BJ (cell line): ENCODE results near the gene CBFB. TPM values are rescaled to one million over a fixed set of nuclear protein-coding genes. Genes with fewer than 3 reads are reported as not detected.

ENCODE experiments used
- CTCF ChIA-PET: fragments of 350-600 bp; formaldehyde crosslinking; extraction: SDS; loops from one replicate; lab custom pipeline; 2021; ENCODE audit warnings: antibody characterized with exemption, inconsistent platforms; lab: Yijun Ruan, JAX
- POLR2A ChIA-PET: fragments of 300-600 bp; sonication (Branson Sonifier 250); formaldehyde crosslinking; extraction: SDS; loops from one replicate; lab custom pipeline; 2021; ENCODE audit warnings: antibody characterized with exemption; lab: Charles Lee
- DNase-seq: peaks from one replicate; pipeline ENCODE4 v3.0.0-alpha.2; 2011; ENCODE audit warnings: low read depth
- H3K27me3 ChIP-seq: 2 replicates; pipeline ENCODE4 v1.6.0; 2011; ENCODE audit warnings: low read length; ENCODE audit not compliant: control insufficient read depth, insufficient read depth
- H3K36me3 ChIP-seq: 2 replicates; pipeline ENCODE4 v1.5.1; 2011; ENCODE audit warnings: low read length; ENCODE audit not compliant: control insufficient read depth, insufficient read depth
- H3K4me3 ChIP-seq: 2 replicates; pipeline ENCODE4 v1.5.1; 2011; ENCODE audit warnings: low read depth, mild to moderate bottlenecking, control low read depth, low read length
- polyA plus RNA-seq: library from polyadenylated mRNA; depleted of rRNA; stranded (reverse); fragments of >200 nt; gene quantifications from 2 replicates; pipeline ENCODE4 v1.2.3, GENCODE V29; 2011
- TF ChIP-seq, protein P1 (sequence below): IDR thresholded peaks from 2 replicates; pipeline ENCODE4 v1.5.1; 2011; ENCODE audit warnings: low read depth, mild to moderate bottlenecking, control low read depth, inconsistent platforms, low read length, moderate library complexity; ENCODE audit not compliant: insufficient read depth

The CBFB gene
- polyA plus RNA-seq, 1 experiment, result 14.7 TPM

DNA sequence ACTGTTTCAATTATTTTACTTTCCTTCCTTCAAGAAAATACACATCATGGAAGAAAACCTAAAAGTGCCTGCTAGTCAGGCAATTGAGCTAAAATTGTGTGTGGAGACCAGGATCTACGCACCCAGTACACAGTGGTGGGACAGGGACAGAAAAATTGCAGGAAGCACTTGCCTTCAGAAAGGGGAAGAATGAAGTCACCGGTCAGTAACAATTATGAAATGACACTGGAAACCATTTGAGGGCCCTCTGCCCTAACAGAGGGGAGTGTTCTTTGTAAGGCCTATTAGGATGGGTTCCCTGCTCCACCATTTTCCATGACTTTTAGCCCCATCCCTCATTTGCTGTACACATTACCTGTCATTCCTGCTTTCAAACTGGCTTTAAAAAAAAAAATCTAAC is 76.3 kb downstream of the CBFB start:
- Histone ChIP-seq H3K4me3 (no peak overlapping the region), H3K36me3 (no peaks in the 10 kb centered on the region), H3K27me3 (no peaks in the 10 kb centered on the region)
- TF ChIP-seq, protein P1, sequence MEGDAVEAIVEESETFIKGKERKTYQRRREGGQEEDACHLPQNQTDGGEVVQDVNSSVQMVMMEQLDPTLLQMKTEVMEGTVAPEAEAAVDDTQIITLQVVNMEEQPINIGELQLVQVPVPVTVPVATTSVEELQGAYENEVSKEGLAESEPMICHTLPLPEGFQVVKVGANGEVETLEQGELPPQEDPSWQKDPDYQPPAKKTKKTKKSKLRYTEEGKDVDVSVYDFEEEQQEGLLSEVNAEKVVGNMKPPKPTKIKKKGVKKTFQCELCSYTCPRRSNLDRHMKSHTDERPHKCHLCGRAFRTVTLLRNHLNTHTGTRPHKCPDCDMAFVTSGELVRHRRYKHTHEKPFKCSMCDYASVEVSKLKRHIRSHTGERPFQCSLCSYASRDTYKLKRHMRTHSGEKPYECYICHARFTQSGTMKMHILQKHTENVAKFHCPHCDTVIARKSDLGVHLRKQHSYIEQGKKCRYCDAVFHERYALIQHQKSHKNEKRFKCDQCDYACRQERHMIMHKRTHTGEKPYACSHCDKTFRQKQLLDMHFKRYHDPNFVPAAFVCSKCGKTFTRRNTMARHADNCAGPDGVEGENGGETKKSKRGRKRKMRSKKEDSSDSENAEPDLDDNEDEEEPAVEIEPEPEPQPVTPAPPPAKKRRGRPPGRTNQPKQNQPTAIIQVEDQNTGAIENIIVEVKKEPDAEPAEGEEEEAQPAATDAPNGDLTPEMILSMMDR, result no peak
- ChIA-PET POLR2A (no interaction called here), CTCF (interaction anchor here (0.7 to 2.5 kb wide), 3 partner anchors 22 to 55 kb away, joined by 3 to 14 read pairs (median 4); partner anchors contain the start of genes FBXL8 and TRADD)
- DNase-seq, result no peak

DNA sequence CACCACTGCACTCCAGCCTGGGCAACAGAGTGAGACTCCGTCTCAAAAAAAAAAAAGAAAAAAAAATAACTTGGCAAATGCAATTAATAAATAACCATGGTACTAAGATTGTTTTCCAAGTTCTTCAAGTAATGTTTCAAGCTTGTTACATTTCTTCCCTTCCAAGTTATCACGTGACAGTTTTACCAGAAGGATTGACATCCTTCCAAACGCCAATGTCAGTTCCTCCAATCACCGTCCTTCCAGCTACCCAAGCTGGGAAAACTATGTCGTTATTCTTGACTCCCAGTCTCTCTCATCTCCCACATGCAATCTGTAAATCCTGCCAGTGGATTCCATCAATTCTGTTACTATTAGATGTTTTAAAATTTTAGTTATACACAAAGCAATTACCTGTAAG is 76.9 kb downstream of the CBFB start:
- Histone ChIP-seq H3K27me3 (no peaks in the 10 kb centered on the region), H3K4me3 (no peak overlapping the region), H3K36me3 (no peaks in the 10 kb centered on the region)
- no peak for DNase-seq
- ChIA-PET CTCF (interaction anchor here (0.7 to 2.5 kb wide), 3 partner anchors 22 to 145 kb away, joined by 3 to 14 read pairs (median 4); partner anchors contain the start of gene CES3), POLR2A (no interaction called here)
- TF ChIP-seq, protein P1, result no peak

DNA sequence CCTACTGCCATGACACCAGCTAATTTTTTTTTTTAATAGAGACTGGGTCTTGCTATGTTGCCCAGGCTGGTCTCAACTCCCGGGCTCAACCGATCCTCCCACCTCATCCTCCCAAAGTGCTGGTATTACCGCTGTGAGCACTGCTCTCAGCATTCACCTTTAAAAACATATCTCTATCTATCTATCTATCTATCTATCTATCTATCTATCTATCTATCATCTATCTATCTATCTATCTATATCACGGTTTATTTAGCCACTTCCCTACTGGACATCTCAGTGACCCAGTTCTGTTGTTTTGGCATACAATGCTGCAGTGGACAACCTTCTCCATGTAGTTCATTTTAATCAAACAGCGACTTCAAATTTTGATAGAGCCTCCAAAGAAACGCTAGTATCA is 79.5 kb downstream of the CBFB start:
- DNase-seq, result no peak
- H3K4me3 ChIP-seq, result no peak overlapping the region
- no peaks in the 10 kb centered on the region for H3K27me3 ChIP-seq
- TF ChIP-seq, protein P1, result no peak
- H3K36me3 ChIP-seq, result no peaks in the 10 kb centered on the region
- ChIA-PET POLR2A (no interaction called here), CTCF (no interaction called here)

DNA sequence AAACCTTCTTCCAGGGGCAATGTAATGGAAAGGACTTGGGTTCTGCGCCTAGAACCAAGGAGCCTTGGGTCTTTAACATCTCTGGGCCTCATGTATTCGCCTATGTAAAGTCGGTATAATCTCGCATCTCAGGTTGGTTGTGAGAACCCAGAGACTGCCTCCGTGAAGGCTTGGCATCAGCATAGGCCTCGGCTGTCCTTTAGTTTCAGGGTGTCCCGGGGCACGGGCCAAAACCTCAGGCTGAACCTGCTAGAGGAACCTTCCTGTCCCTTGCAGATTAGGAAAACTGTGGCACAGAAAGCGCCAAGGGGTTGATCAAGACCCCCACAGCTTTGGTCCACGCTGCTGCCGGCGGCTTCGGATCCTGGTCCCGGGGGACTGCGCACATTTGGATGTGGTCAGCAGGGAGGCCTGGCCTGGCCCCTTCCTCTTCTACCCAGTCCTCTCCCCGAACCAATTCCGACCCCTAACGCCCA is 80.0 kb downstream of the CBFB start:
- no peaks in the 10 kb centered on the region for H3K27me3 ChIP-seq
- H3K36me3 ChIP-seq, result no peaks in the 10 kb centered on the region
- TF ChIP-seq, protein P1, result no peak
- no peak for DNase-seq
- POLR2A ChIA-PET, result no interaction called here
- CTCF ChIA-PET, result interaction anchor here (1.4 kb wide), 1 partner anchor 22 kb away, joined by 3 read pairs; no protein-coding TSS in a partner anchor
- H3K4me3 ChIP-seq, result peak overlapping the region; percentile 95

DNA sequence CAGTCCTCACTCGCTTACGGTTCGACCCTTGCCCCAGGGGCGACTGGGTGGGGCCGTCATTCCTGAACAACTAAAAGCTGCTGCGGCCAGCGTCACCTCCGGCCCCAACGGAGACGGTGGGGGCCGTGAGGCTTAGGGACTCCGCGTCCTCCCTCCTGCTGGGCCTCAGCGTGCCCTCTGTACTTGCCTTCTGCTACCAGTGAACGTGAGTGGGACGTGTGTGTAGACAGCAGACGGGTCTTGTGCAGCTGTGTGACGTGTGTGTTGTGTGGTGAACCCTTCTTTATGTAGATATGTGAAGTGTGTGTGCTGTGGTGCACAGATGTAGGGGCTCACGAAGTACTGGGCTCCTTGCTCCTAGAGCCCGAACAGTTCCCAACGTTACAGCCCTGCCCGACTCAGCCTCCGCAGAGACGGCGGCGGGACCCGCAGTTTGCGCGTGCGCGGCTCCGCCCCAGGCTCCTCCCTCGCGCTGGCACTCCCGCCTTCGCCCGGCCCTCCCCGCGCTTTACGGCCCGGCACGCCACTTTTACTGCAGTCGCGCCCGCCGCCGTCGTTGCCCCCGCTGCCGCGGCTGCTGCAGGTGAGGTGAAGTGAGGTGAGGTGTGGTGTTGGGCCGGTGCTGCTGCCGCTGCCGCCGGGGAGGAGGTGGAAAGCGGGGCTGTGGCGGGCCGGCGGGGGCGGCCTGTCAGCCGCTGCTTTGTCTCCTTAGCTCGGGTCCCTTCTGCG is 80.6 kb downstream of the CBFB start, which contains the start of gene PHAF1:
TSS of gene PHAF1 (plus strand) at position 535 of the 729 bp plus-strand sequence. CDS start 235 bp downstream, outside the sequence.
- TF ChIP-seq, protein P1, result no peak
- Histone ChIP-seq H3K4me3 (peak within 1 kb of the TSS; percentile 95), H3K27me3 (no peaks in the 10 kb centered on the region), H3K36me3 (no peaks in the 10 kb centered on the region)
- DNase-seq, result peak; percentile 39
- ChIA-PET CTCF (interaction anchor here (1.0 to 1.6 kb wide), 3 partner anchors 22 to 76 kb away, joined by 3 to 5 read pairs (median 4); no protein-coding TSS in a partner anchor), POLR2A (interaction anchor here (1.0 kb wide), 1 partner anchor 44 kb away, joined by 7 read pairs; no protein-coding TSS in a partner anchor)
